NCI-H226 (cell line): ENCODE measurements around the gene SCN1B.
A peak's percentile ranks its signal among the peaks of the same experiment; 100 is the strongest.

Experiments
- DNase-seq: peaks from one replicate; pipeline ENCODE4 v3.0.0-alpha.2; 2015

SCN1B gene

DNA sequence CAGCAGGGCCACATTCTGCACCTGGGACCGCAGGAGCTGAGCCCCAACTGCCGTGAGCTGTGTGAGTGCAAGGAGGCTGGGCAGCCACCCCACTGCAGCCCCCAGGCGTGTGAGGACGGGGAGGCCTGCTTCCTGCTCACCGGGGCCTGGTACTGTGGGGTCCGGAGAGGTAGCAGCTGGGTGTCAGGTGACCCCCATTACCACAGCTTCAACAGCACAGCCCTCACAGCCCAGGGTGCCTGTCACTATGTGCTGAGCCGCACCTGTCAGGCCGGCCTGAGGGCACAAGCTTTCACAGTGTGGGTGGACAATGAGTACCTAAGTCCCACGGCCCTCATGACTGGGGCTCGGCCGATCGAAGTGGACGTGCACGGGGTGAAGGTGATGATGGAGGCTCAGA lies 49.6 kb downstream of the SCN1B start:
- no peak for DNase-seq

GRCh38 chr19:35080613-35081170 lies 50.4 kb downstream of the SCN1B start:
- no peak for DNase-seq

- DNase-seq = no peak
These were observed 50.9 kb downstream of the SCN1B start for GRCh38 chr19:35081201-35081600.

DNA sequence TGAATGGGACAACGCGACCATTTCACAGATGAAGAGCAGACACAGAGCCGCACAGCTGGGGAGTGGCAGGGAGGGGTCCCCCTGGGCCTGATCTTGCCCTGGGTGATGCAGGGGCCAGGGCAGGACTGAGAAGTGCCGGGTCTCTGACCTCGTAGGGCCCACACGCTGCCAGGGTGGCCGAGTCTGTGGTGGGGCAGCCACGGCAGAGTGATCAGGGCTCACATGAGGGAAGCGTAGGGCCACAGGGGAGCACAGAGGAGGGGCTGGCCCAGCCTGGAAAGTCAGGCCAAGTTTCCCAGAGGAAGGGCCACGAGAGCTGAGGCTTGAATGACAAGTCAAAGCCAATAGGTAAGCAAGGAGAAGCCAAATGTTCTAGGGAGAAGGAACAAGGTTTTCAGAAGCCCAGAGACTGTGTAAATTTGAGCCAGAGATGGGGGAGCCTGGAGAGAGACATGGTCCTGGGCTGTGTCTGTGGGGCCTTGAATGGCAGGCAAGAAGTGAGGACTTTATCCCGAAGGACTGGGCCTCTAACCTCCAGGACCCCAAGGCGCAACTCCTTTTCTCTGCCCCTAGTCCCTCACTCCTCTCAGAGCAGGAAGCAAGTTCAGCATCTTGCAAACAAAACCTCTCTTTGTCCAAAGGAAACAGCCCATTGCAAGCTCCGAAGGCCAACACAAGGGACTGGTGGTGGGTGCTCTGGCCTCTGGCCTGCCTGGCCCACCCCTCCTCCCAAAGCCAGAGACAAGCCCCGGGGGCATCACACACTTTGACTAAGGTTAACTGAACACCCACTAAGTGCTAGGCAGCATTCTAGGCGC lies 53.6 kb downstream of the SCN1B start:
- no peak for DNase-seq

GRCh38 chr19:35084509-35084762 lies 54.2 kb downstream of the SCN1B start:
- DNase-seq = no peak

- DNase-seq = no peak
These were observed 55.7 kb downstream of the SCN1B start for GRCh38 chr19:35085947-35086346.

GRCh38 chr19:35086455-35086854 lies 56.2 kb downstream of the SCN1B start:
- DNase-seq = no peak

DNA sequence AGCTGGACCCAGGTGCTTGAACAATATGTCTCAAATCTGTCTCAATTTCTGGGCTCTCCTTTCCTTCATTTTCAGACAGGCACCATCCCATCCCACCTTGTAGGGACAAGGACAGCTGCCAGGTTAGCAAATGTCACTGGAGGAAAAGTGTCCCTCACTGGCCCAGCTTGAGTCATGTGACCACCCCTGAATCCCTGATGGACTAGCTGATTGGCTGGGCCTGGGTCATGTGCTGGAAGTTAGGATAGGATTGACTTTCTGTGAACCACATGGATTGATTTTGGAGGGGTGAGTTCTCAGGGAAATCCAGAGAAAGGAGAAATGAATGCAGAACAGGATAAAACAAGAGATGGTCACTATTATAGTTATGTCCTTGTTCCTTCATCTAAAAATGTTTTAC lies 57.1 kb downstream of the SCN1B start:
- DNase-seq = no peak

DNA sequence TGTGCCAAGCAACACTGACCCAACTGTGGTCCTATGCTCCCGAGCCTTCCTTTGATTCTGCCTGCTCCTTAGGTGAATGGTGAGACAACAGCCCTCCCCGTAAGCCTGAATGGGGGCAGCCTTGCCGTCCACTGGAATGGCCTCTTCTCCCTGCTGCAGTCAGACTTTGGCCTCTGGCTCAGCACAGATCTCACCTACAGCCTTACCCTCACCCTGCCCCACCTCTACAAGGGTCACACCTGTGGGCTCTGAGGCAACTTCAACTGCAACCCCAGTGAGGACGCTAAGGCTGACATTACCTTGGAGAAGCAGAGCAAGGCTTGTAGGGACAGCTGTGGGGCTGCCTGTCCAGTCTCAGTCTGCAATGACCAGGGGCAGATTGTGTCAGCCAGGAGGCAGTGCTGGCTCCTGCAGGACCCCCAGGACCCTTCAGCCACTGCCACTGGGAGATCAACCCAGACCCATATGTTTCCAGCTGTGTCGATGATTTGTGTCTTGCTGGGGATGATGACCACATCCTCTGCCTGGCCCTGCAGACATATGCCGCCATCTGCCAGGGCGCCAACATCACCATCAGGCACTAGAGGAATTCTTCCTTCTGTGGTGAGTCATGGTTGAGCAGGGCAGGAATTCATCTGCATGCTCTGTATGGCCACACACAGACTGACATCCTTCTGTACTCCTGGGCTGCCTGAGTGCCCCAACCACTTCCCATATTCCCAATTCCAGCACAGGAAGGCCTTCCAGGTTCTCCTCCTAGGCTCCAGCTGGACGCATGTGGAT lies 58.1 kb downstream of the SCN1B start:
- peak; percentile 86 for DNase-seq

GRCh38 chr19:35089554-35089953 lies 59.3 kb downstream of the SCN1B start:
- DNase-seq = no peak
